ENCODE results near the gene SFT2D2.
A peak's percentile ranks its signal among the peaks of the same experiment; 100 is the strongest.

Gene SFT2D2

DNA sequence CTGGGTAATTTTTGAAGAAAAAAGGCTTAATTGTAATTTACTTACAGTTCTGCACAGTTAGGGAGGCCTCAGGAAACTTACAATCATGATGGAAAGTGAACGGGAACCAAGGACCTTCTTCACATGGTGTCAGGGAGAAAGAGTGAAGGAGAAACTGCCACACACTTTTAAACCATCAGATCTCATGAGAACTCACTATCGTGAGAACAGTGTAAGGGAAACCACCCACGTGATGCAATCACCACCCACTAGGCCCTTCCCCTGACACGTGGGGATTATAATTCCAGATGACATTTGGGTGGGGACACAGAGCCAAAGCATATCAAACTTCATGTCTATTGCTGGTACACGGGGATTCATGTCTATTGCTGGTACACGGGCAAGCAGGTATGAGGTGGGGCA lies 5.3 kb upstream of the SFT2D2 start:
- in situ Hi-C loops (cut with MboI; ENCODE audit: low pct_unique_long_range_greater_than_20kb, low sequenced_read_pairs), result no loop called here

GRCh38 chr1:168221275-168221674 lies 4.5 kb upstream of the SFT2D2 start:
- no peak for DNase-seq
- in situ Hi-C loops (cut with MboI; ENCODE audit: low pct_unique_long_range_greater_than_20kb, low sequenced_read_pairs), result no loop called here

More for the DNA sequence above, 5.3 kb upstream of the SFT2D2 start:
- DNase-seq, result no peak

DNA sequence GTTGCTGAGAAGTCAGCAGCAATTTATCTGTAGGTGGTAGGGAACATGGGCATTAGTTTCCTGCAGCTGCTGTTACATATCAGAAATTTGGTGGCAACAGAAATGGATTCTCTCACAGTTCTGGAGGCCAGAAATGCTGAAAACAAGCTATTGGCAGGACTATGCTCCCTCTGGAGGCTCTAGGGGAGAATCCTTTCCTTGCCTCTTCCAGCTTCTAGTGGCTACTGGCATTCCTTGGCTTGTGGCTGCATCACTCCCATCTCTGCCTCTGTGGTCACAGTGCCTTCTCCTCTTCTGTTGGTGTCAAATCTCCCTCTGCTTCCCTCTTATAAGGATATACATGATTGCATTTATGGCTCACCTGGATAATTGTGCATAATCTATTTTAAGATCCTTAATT lies 2.5 kb upstream of the SFT2D2 start:
- in situ Hi-C loops (cut with MboI; ENCODE audit: low pct_unique_long_range_greater_than_20kb, low sequenced_read_pairs), result no loop called here
- no peak for DNase-seq

- in situ Hi-C loops (cut with MboI; ENCODE audit: low pct_unique_long_range_greater_than_20kb, low sequenced_read_pairs), result no loop called here
- DNase-seq, result no peak
Measured at GRCh38 chr1:168223681-168224540, 1.9 kb upstream of the SFT2D2 start.

DNA sequence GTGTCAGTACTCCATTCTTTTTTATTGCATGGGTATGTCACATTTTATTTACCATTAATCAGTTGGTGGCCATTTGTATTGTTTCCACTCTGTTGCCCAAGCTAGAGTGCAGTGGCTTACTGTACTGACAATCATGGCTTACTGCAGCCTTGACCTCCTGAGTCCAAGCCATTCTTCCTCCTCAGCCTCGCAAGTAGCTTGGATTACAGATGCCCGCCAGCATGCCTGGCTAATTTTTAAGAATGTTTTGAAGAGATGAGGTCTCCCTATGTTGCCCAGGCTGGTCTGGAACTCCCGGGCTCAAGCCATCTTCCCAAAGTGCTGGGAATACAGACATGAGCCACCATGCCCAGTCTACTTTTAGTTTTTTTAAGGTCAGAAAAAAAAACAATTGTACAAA lies 813 bp upstream of the SFT2D2 start:
- DNase-seq, result no peak
- in situ Hi-C loops (cut with MboI; ENCODE audit: low pct_unique_long_range_greater_than_20kb, low sequenced_read_pairs), result no loop called here

DNA sequence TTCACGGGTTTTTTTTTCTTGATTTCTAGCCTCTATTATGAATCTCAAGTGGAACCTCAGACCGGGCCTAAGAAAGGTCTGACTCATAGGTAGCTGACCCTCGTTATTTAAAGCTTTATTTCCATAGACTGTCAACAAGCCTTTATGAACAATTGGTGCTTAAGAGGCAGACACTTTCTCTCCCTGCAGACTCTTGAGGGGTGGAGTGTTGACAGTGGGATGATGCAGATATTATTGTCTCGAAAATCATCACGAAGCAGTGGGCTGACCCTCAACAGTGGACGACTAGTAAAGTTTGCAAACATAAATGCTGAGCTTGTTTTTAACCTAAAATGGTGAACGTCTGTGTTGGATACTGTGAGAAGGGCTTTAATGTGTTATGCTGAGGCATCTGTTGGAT lies 1.8 kb downstream of the SFT2D2 start:
- DNase-seq, result no peak
- in situ Hi-C loops (cut with MboI; ENCODE audit: low pct_unique_long_range_greater_than_20kb, low sequenced_read_pairs), result no loop called here

DNA sequence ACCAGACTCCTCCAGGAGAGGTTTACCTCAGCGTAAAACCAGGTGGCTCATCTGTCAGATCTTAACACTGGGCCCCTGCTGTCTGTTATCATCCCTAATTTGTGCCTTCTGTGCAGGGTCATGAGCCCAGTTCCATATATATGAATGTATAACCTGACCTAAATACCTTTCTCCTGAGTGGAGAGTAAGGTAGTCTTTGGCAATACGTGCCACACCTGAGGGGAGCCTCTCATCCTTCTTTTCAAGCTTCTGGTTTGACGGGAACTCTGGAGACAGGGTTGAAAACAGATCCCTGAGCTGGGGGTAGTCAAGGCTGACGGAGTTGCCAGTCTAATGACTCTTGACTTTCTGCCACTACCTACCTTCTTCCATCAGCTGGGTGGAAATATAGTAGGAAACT lies 4.1 kb downstream of the SFT2D2 start:
- in situ Hi-C loops (cut with MboI; ENCODE audit: low pct_unique_long_range_greater_than_20kb, low sequenced_read_pairs), result no loop called here
- DNase-seq, result no peak

DNA sequence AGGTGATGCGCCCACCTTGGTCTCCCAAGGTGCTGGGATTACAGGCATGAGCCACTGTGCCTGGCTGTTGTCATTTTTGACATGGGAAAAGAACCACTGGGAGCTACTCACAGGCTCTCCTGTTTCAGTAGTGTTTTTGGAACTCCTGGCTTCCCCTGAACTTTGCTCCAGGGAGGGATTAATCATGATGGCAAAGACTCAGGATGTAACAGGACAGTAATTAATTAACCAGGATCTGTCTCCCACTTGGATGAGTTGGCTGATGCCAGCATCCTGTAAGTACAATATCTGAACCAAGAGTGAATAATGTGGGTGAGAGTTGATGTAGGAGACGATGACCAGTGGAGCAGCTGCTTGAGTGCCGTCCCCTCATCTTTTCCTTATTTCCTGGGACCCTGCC lies 4.9 kb downstream of the SFT2D2 start:
- in situ Hi-C loops (cut with MboI; ENCODE audit: low pct_unique_long_range_greater_than_20kb, low sequenced_read_pairs), result no loop called here
- no peak for DNase-seq

DNA sequence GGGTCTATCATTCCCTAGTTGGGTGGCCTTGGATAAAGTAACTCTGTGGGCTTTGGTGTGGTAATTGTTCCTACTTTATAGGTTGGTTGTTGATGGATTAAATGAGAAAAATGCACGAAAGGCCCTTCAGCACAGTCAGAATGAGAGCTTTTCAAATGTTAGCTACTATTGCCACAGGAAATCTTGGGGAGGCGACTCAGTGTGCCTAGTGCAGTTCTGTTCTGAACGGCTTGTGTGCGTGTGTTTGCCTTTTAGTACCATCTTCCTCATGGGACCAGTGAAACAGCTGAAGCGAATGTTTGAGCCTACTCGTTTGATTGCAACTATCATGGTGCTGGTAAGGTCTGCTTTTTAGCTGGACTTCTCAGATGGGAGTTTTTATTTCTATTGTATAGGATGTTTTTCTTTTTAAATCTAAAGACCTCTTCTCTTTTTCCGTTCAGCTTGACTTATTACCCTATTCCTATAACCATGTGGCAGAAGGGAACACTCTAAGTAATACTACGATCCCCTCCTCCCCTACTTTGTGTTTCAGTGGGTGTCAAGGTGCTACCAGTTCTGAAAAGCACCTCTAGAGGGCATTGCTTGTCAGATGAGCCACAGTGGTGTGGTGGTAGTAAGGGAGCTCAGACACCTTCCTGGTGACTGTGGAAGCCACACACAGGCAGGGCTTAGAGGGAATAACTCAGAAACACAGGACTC lies 9.2 kb downstream of the SFT2D2 start:
- in situ Hi-C loops (cut with MboI; ENCODE audit: low pct_unique_long_range_greater_than_20kb, low sequenced_read_pairs), result no loop called here
- peak; percentile 69 for DNase-seq

- in situ Hi-C loops (cut with MboI; ENCODE audit: low pct_unique_long_range_greater_than_20kb, low sequenced_read_pairs), result no loop called here
- DNase-seq, result no peak
Measured at GRCh38 chr1:168235548-168235885, 9.7 kb downstream of the SFT2D2 start.

- in situ Hi-C loops (cut with MboI; ENCODE audit: low pct_unique_long_range_greater_than_20kb, low sequenced_read_pairs), result no loop called here
- DNase-seq, result no peak
Measured at GRCh38 chr1:168235937-168236336, 10.1 kb downstream of the SFT2D2 start.

- in situ Hi-C loops (cut with MboI; ENCODE audit: low pct_unique_long_range_greater_than_20kb, low sequenced_read_pairs), result no loop called here
- no peak for DNase-seq
Measured at GRCh38 chr1:168236836-168237611, 11.2 kb downstream of the SFT2D2 start.

DNA sequence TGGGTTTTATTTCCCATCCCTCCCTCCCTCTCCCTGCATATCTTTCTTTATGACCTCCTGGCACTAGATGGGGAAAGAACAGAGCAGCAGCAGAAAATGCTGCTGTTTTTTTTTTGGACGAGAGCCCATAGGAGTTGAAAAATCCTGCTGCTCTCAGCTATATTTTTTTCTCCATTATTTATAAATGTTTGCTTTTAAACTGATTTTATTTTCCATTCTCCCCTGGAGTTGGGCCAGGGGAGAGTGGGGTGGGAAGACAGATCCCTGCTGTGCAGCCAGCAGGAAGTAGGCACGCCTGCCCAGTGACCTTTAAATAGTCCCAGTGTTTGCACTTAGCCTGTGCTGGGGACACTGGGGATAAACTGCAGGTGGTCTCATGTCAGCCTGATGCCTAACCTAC lies 17.4 kb downstream of the SFT2D2 start:
- in situ Hi-C loops (cut with MboI; ENCODE audit: low pct_unique_long_range_greater_than_20kb, low sequenced_read_pairs), result no loop called here
- no peak for DNase-seq

GRCh38 chr1:168243636-168244212 lies 17.9 kb downstream of the SFT2D2 start:
- no peak for DNase-seq
- in situ Hi-C loops (cut with MboI; ENCODE audit: low pct_unique_long_range_greater_than_20kb, low sequenced_read_pairs), result no loop called here

GRCh38 chr1:168245042-168245441 lies 19.2 kb downstream of the SFT2D2 start:
- in situ Hi-C loops (cut with MboI; ENCODE audit: low pct_unique_long_range_greater_than_20kb, low sequenced_read_pairs), result no loop called here
- no peak for DNase-seq

- DNase-seq, result no peak
- in situ Hi-C loops (cut with MboI; ENCODE audit: low pct_unique_long_range_greater_than_20kb, low sequenced_read_pairs), result no loop called here
Measured at GRCh38 chr1:168246506-168246905, 20.7 kb downstream of the SFT2D2 start.

- DNase-seq, result no peak
- in situ Hi-C loops (cut with MboI; ENCODE audit: low pct_unique_long_range_greater_than_20kb, low sequenced_read_pairs), result no loop called here
Measured at GRCh38 chr1:168252204-168252733, 26.5 kb downstream of the SFT2D2 start.

DNA sequence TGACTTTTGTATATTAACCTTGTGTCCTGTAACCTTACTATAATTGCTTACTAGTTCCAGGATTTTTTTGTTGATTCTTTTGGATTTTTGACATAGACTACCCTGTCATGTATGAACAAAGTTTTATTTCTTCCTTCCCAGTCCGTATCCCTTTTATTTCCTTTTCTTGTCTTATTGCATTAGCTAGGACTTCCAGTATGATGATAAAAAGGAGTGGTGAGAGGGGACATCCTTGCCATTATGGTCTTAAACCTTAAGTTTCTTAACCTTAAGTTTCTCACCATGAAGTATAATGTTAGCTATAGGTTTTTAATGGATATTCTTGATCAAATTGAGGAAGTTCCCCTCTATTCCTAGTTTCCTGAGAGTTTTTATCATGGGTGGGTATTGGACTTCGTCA lies 30.4 kb downstream of the SFT2D2 start:
- DNase-seq, result no peak
- in situ Hi-C loops (cut with MboI; ENCODE audit: low pct_unique_long_range_greater_than_20kb, low sequenced_read_pairs), result no loop called here

DNA sequence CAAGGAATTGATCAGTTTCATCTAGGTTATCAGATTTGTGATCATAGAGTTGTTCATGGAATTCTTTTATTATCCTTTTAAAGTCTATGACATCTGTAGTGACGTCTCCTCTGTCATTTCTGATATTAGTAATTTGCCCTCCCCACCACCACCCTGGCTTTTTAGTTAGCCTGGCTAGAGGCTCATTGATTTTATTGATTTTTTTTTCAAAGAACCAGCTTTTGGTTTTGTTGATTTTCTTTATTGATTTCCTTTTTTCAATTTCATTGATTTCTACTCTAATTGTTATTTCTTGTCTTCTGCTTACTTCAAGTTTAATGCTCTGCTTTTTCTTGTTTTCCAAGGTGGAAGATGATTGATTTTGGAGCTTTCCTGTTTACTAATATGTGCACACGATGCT lies 31.6 kb downstream of the SFT2D2 start:
- in situ Hi-C loops (cut with MboI; ENCODE audit: low pct_unique_long_range_greater_than_20kb, low sequenced_read_pairs), result no loop called here
- no peak for DNase-seq
